RWPE1 (cell line): ENCODE results near the gene ACSL6.

ENCODE experiments used
- CTCF ChIA-PET: fragments of 350-600 bp; sonication (Branson Sonifier 250); formaldehyde crosslinking; extraction: SDS; loops from one replicate; lab custom pipeline; 2021; lab: Yijun Ruan, JAX
- POLR2A ChIA-PET: fragments of 400-600 bp; formaldehyde crosslinking; extraction: SDS; loops from one replicate; lab custom pipeline; 2020; ENCODE audit warnings: antibody characterized with exemption; ENCODE audit not compliant: low non-redundant PET; lab: Yijun Ruan, JAX
- DNase-seq: peaks from one replicate; pipeline ENCODE4 v3.0.0; 2012; ENCODE audit warnings: low spot score
- H3K27ac ChIP-seq: fragments of 450-650 bp; 2 replicates; pipeline ENCODE4 v1.5.1; 2017
- TF ChIP-seq, protein P1 (sequence below): fragments of 450-650 bp; conservative IDR thresholded peaks from 2 replicates; pipeline ENCODE4 v1.5.1; 2017; ENCODE audit warnings: low read depth, mild to moderate bottlenecking

Gene ACSL6

DNA sequence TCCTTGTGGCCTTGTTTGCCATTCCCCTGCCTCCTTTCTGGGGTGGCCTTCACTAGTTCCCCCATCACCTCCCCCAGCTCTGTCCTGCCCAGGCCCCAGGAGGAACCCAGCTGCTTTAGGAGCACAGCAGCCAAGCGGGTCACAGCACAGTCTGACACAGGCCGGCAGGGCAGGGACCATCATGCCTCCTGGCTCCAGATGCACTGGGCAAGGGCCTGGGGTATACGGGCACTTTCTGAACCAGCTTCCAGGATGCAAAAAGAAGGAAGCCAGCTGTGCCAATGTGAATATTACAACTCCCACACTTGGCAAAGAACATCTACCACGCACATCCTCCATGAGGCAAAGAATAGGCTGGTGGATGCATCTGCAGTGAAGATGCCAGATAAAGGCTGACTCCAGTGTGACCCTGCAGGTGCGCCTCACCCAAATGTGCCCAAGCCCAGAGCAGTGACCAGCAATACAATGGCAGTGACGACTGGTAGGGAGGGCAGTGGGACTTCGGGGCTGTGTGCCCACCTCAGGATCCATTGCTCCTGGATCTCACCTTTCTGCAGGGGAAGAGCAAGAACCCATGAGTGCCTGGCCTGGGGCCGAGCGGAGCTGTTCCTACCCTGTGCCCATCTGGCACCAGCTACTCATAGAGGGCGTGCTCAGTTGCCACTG is 42.7 kb upstream of the ACSL6 start:
- no peak for DNase-seq
- no peak overlapping the region for H3K27ac ChIP-seq
- CTCF ChIA-PET, result interaction anchor here (0.7 kb wide), 1 partner anchor 11 kb away, joined by 3 read pairs; no protein-coding TSS in a partner anchor
- POLR2A ChIA-PET, result no interaction called here
- TF ChIP-seq, protein P1, sequence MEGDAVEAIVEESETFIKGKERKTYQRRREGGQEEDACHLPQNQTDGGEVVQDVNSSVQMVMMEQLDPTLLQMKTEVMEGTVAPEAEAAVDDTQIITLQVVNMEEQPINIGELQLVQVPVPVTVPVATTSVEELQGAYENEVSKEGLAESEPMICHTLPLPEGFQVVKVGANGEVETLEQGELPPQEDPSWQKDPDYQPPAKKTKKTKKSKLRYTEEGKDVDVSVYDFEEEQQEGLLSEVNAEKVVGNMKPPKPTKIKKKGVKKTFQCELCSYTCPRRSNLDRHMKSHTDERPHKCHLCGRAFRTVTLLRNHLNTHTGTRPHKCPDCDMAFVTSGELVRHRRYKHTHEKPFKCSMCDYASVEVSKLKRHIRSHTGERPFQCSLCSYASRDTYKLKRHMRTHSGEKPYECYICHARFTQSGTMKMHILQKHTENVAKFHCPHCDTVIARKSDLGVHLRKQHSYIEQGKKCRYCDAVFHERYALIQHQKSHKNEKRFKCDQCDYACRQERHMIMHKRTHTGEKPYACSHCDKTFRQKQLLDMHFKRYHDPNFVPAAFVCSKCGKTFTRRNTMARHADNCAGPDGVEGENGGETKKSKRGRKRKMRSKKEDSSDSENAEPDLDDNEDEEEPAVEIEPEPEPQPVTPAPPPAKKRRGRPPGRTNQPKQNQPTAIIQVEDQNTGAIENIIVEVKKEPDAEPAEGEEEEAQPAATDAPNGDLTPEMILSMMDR, result no peak

DNA sequence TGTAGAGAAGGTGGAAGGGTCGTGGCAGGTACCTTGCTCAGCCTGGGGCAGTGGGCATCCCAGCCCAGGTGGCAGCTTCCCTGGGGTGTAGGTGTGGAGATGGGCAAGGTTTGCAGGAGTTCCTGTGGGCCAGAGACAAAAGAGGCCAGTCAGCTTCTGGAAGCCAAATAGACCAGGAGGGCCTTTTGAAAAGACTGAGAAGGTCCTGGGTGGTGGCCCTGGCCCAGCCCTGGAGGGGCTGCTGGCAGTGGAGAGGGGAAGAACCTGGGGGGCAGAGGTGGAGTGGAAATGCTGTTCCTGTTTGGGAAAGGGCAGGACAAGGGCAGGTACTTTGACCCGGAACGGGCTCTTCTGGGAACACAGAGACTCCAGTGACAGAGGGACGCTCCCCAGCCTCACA is 42.0 kb upstream of the ACSL6 start:
- DNase-seq, result no peak
- no peak overlapping the region for H3K27ac ChIP-seq
- TF ChIP-seq, protein P1, result no peak
- CTCF ChIA-PET, result interaction anchor here (0.7 to 0.8 kb wide), 2 partner anchors 10 to 12 kb away, joined by 3 to 5 read pairs; no protein-coding TSS in a partner anchor
- POLR2A ChIA-PET, result no interaction called here

DNA sequence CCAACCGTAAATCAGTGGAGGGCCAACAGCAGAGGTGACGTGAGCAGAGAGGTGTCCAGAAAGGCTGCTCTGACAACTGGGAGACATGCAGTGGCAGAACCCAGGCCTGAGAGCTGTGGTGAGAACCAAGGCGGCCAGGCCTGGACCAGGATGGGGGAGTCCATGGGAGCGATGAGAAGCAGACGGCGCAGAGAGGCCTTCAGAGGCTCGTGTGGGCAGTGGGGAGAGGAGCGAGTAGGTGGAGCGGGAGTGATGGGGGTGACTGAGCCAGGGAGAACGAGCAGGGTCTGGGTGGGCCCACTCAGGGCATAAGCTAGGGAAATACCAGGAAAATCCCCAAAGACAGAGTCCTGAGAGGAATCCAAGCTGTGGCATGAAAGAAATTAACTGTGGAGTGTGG is 41.1 kb upstream of the ACSL6 start:
- TF ChIP-seq, protein P1, result no peak
- no peak for DNase-seq
- CTCF ChIA-PET, result interaction anchor here (0.8 kb wide), 1 partner anchor 10 kb away, joined by 5 read pairs; no protein-coding TSS in a partner anchor
- POLR2A ChIA-PET, result no interaction called here
- no peak overlapping the region for H3K27ac ChIP-seq

- DNase-seq, result no peak
- TF ChIP-seq, protein P1, result no peak
- ChIA-PET CTCF (interaction anchor here (0.5 kb wide), 1 partner anchor 1200 kb away, joined by 3 read pairs; no protein-coding TSS in a partner anchor), POLR2A (no interaction called here)
- no peak overlapping the region for H3K27ac ChIP-seq
Observed at GRCh38 chr5:132050661-132051552, 39.4 kb upstream of the ACSL6 start.

DNA sequence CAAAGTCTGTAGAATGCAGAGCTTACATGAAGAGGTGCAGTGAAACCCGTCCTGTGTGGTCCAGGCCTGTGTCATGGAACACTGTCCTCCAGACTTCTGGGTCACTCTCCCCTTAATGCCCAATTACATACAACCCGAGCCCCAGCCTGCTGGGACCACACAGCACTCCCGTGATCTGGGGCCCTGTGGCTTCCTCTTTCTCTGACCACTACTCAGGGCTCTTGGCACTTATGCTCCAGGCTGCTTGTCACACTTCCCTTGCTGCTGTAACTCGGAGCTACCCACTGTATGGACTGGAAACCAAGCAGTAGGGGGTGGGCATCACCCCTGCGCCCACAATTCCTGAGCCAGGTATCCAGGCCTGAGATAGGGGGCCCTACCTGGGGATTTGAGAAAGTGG is 38.7 kb upstream of the ACSL6 start:
- no peak overlapping the region for H3K27ac ChIP-seq
- CTCF ChIA-PET, result interaction anchor here (0.5 kb wide), 2 partner anchors 451 to 1201 kb away, joined by 3 read pairs; no protein-coding TSS in a partner anchor
- POLR2A ChIA-PET, result no interaction called here
- DNase-seq, result no peak
- TF ChIP-seq, protein P1, result no peak

GRCh38 chr5:132049559-132049958 is 38.1 kb upstream of the ACSL6 start:
- POLR2A ChIA-PET, result no interaction called here

More at GRCh38 chr5:132049559-132049958, 38.1 kb upstream of the ACSL6 start:
- H3K27ac ChIP-seq, result no peak overlapping the region
- TF ChIP-seq, protein P1, result no peak
- DNase-seq, result no peak
- CTCF ChIA-PET, result interaction anchor here (0.6 kb wide), 1 partner anchor 20 kb away, joined by 4 read pairs; no protein-coding TSS in a partner anchor
